SW480 (cell line): ENCODE results near the gene HOXA2.

Experiments
- DNase-seq: peaks from one replicate; pipeline ENCODE4 v3.0.0-alpha.2; 2016; ENCODE audit warnings: low spot score

HOXA2 gene

DNA sequence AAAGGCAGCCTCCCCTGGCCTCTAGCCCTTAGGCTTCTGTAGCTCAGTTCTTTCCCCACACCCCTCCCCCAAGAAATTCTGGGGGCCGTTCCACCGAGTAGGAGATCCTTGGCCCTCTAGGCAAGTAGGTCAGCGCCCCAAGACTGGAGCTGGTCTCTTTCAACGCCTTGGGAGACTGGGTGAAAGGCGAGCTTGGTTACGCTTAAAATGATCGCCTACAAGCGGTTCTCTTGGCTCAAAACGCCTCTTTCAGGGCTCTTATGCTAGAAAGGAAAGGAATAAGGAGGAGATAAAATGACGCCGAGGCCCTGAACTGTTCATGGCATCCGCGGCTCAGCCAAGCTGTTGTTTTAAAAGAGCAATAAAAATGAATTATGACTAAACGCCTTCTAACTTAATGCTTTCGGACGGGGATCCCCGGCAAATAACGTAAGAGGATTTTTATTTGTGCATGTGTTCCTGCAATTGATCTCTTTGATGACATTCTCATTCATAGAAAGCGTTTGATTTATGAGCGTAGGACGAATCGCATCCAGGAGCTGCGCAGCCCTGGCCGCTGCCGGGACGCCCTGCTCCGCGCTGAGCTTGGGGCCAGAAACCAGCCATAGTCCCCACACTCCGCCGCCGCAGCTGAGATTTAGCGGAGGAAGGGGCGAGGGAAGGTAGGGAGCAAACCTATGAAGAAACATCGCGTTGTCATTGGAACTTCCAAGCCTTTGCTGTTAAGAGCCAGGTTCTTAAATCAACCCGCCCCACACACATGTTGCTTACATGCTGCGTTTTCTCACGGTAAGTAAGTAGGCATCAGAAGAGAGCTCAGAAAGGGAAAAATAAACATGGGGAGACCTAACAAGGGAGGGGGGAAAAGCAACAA lies 3.7 kb downstream of the HOXA2 start:
- peak; percentile 50 for DNase-seq

DNA sequence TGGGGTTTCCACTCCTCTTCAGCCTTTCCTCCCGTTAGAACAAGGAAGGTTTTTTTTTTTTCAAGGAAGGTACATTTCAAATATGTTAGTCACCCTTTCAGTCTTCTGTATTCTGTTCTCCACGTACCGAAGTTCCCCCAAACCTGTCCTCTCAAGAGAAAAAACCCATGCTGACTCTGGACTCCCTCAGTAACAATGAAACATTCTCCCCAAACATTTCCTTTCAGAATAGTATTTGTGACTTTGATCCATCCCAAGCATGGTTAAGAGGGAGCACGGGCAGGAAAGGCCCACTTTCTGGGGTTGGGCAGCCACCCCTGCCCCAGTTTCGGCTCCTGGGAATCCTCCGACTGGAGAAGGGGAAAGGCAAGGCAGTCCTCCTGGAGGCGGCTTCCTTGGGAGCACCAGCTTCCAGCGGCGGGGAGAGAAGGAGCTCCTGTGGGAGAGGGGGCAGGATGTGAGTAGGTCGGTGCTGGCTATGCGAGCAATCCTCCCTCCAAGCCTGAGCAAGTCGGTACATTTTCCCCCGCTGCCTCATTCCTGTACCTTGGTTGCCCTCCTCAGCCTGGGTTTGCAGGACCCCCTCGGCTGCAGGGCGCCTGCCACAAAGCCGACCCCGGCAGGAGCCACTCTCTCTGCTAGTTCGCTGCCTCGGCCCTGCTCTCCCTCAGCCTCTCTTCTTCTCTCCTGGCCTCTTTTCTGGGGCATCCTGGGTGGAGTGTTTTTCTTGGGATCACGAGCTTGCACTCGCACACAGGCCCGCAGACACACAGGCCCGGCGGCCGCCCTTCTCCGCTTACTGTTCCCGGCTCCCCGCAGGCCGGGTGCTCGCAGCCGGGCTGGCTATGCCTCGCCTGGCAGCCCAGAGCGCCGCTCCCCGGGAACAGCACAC lies 4.6 kb downstream of the HOXA2 start:
- peak; percentile 54 for DNase-seq

DNA sequence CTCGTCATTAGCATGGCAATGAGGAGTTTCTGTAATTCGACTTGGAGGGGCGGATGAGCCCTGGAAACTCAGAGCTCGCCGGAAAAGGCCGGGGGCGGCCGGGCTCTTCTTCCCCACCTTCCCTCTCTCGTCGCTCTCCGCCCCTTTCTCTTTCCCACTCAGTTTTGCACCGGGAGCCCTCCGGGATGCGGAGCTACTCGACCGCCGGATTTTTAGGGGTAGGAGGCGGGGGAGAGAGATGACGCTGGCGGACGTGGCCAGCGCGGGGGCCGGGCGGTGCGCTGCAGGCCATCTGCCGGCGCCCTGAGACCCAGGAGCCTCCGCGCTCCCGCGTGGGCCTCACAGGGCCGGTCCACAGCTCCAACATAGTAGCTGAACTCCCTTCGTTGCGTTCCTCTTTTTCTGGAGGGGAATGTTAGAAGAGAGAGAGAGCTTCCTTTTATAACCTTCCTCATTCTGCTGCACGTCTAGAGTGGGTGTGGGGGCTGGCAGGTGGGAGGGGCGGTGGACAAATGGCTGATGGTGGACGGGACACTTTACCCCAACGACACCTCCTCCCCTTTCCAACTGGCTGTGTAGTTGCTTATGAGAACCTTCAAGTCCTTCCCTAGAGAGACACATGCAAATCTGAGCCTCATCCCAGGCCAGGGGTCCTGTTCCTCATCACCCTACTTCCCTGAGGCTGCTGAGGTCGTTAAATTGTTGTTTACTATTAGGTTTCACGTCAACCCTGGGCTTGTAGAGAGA lies 5.5 kb downstream of the HOXA2 start:
- peak; percentile 49 for DNase-seq

DNA sequence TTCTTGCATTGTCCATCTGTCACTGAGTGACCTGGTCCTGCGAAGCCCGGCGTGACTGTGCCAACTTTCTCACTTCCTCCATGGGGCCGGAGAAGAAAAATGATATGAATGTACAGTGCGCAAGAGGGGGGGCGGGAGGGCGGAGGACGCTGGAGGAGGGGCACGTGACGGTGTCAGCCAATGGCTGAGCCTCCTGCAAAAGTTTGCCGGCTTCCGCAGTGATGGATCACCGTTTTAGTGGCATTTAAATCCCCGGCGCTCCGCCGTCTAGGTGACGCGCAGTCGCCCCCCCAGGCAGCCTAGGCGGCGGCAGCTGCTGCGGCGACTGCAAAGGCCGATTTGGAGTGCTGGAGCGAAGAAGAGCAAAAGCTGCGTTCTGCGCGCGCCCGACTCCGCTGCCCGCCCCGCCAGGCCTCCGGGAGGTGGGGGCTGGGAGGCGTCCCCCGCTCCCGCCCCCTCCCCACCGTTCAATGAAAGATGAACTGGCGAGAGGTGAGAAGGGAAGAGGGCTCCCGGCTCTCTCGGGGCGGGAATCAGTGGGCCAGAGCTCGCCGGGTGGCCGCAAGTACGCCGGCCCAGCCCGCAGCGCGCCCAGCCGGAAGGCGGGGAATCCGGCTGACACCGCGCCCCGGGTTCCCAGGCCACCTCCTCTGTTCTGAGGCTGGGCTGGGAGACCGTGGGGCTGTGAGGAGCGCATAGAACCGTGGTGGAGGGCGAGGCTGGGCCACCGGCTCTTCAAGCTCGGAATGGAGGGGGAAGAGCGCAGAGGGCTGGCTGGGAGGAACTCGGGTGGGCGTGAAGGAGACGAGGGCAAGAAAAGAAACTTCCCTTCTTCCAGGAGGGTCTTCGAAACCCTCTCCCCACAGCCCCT lies 6.4 kb downstream of the HOXA2 start, which contains the start of gene HOXA1:
HOXA1 (minus strand) TSS at position 104 of the 871 bp plus-strand sequence; CDS start at position 16, 88 bp downstream.
- DNase-seq, result peak; percentile 98

DNA sequence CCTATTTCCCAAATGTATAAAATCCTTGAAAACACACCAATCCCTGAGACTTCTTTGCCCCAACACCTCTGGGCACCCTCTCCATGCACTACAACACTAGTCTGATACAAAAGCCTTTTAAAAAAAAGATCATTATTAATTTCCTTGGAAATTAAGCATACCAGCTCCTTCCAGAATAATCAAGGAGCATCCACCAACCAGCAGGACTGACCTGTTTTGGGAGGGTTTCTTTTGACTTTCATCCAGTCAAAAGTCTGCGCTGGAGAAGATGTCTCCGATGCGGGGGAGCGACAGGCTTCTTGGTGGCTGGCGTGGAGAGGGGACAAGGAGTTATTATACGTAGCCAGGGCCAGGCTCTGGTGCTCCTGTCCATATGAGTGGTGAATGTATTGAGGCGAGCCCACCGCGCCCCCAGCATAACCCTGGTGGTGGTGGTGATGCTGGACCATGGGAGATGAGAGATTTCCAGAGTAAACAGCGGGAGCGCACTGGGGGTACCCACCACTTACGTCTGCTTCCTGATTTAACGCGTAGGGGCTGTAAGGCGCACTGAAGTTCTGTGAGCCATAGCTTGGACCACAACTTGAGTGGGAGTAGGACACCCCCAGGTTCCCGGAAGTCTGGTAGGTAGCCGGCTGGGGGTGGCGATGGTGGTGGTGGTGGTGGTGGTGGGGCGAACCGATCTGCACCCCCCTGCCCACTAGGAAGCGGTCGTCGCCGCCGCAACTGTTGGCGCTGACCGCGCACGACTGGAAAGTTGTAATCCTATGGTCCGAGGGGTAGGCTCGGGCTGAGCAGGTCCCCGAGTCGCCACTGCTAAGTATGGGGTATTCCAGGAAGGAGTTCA lies 7.2 kb downstream of the HOXA2 start:
- DNase-seq, result no peak

DNA sequence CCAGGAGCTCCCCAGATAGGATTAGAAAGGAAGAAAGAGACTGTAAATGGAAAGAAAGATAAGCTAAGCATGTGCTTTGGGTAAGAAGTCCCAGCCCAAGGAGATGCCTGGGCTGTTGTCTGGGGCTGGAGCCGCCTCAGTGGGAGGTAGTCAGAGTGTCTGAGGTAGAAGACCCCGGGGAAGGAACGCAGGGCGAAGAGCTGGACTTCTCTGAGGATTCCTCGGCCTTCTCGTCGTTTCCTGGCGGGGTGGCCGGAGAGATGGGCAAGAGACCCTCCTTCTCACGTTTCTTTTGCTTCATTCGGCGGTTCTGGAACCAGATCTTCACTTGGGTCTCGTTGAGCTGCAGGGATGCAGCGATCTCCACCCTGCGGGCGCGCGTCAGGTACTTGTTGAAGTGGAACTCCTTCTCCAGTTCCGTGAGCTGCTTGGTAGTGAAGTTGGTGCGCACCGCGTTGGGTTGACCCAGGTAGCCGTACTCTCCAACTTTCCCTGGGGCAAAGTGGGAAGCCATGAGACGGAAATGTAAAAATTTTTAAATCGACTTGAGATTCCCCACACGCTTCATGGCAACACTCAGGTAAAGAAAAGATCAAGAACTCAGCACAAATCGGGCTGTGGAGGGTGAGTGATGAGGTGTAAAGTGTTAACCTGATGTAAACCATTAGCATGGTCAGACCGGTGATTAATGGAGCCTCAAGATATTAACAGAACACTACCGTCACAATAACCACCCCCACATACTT lies 8.0 kb downstream of the HOXA2 start:
- no peak for DNase-seq

DNA sequence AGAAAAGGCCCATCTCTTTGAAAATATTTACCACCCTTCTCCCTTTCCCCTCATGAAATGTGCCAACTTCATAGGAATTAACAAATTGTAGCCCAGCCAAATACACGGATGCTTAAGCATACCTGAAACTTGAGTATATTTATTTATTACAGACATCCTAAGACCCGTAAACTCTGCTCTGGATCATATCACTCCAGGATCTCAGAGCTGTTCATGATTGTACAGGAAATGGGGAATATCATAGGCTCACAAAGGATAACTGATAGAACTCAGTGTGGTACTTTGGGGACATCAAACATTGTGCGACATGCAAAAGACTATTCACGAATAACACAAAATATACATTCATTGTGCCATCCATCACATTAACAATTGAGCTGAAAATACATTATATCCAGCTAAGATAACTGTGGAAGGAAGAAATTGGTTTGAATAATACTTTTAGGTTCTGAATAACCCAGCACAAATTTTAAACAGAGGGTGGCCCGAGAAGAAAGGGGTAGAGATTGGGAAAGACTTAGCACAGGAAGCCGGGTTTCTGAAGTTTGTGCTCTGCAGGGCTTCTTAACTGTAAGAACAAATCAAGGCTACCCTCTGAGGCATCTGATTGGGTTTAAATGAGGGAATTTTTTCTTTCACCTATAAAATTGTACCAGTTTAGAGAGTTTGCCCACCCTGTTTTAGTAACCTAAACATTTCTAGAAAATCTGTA lies 9.1 kb downstream of the HOXA2 start:
- DNase-seq, result no peak

DNA sequence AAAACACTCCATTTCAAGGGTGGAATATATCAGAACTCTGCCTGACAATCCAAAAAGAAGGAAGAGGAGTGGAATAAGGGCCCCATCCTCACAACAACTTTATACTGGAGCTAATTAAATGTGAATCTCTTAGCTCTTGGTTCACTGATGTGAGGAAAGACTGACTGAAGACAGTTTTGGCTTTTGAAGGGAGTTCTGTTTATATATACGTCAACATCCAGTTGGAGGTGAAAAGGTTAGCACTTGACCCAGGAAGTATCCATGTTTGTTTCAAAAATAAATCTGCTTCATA lies 9.7 kb downstream of the HOXA2 start:
- no peak for DNase-seq

DNA sequence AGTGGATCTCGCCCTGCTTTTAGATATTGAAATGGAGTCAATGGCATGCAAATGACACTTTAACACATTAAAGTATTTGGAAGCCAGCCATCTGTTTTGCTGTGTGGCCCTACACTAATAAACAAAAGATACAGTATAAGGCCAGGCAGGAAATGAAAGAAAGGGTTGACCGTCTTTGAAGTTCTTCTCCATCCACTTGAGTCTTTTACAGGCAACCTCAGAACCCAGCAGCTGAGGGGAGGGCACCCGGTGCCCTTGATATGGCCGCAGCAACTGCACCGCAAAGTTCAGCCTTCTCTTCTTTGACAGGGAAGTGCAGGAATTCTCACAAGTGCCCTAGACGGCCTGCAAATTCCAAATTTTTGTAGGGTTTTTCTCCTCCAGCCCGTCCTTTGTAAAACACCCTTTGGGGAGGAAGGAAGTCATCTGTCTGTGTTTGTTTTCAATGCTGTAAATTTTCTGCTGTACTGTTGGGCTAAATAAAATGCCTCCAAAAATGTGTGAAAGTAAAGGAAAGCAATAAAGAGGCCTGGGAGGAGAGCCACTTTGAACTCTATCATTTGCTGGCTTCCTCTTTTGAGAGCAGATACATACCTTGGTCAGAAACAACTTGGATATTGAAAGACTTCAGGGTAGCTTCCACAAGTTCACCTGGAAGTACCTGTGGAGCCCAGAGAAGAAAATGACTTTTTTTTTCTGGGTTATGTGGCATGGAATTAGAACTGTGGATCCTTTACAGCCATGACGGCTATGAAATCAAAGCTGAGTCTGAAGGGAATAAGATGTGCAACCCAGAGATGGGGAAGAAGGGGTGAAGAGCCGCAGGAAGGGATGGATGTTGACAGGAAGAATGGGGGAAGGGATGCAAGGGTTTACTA lies 10.3 kb downstream of the HOXA2 start:
- DNase-seq, result peak; percentile 87

DNA sequence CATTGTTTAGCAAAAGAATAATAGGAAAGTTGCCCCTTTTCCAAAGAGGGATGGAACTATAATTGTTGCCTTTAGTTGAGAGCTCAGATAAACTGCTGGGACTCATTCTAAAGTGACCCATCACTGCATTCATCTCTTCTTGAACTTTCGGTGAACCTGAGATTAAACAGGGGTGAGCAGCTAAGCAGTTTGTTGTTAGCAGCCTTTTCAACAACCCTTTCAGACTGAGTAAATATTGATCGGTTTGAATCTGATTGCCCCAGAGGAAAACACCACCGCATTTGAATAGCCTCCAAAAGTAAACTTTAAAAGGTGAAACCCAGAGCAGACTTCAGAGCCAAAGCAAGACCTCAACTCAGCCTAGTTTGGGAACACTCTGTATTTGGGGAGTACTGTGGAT lies 11.4 kb downstream of the HOXA2 start:
- DNase-seq, result no peak

DNA sequence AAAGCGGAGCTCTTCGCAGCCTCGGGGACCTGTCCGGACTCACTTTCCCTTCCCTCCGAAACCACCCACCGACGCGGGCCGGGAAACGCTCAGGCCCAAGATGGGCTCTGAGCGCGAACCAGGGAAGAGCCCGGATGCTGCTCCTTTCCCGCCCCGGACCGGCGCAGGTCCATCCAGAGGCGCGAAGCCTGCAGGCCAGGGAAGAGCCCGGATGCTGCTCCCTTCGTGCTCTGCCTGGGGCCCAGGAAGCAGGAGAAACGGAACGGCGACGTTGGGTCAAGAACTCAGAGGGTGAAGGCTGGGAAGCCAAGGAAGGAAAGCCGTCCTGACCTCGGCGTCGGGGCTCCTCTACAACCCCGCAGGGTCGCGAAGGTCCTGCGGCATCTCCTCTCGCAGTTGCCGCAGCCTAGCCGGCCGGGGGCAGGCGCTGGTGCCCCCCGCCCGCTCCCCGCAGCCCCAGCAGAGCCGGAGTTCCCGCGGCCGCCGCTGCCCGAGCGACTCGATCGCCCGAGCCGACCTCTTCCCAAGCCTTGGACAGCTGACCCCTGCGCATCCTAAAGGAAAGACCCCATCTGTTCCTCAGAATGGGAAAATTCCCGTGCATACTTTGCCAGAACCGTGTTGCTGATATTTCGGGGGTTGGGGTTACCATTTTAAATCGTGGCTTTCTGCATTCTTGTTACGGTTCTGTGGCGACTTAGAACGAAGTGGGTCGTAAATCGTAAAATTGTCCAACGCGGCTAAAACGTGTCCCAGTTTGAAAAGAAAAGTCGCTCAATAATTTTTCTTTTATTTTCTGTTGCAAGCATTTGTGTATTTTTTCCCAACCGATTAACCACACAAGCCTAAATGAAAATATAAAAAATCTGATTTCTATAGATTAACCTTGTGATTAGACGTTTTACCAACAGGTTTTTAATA lies 14.2 kb downstream of the HOXA2 start:
- no peak for DNase-seq

DNA sequence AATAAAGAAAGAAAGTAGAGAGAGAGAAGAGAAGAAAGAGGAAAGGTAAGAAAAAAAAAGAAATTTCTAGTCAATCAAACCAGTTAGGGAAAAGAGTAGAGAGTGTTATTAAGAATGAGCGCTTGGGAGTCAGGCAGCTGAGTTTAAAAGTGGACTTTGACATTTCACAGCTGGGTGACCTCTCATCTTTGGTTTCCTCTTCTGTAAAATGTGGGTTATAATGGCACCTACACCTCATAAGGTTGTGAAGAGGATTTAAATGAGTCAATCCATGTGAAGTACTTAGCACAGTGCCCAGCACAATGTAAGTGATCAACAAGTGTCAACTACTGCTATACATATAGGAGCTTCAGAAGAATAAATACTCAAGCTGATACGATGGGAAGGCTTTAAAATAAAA lies 18.8 kb downstream of the HOXA2 start:
- DNase-seq, result peak; percentile 57

DNA sequence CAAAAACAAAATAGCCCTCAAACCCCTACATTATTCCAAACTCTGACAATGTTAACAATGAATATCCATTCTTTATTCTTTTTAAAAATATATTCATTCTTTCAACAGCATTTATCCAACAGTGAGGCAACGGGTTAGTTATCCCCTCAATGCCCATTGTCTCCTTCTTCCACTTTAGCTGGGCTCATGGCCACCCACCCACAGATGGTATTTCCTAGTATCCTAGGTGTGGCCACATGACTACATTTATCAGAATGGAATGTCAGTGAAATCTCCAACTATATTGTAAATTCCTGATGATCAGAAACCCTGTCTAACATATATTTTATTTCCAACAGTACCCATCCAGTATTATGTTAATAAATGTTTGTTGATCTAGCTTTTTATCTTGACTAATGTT lies 20.3 kb downstream of the HOXA2 start:
- DNase-seq, result peak; percentile 80

DNA sequence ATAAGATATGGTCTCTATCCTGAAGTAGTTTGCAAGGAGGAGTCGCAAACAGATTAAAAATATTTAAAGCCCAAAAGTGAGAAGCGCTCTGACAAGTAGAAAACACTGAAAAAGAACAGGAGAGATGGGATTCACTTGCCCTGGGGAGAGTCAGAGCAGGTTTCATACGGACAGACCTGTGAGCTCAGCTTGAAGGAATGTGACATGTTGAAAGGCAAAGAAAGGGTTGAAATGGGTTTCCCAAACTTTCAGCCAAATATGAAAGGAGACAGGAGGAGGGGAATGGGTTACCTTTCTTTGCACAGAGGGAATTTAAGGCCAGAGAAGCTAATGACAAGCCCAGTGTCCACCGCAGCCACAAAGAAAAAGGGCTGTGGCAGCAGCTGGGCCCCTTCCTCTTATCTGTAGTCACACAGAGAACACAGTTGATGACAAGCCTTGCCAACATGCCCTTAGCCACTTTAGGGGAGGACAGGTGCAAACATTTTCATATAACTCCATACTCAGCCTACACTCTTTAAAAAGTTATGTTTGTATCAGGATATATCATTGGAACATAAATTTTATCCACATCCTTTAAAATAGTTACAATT lies 21.5 kb downstream of the HOXA2 start:
- DNase-seq, result peak; percentile 75

DNA sequence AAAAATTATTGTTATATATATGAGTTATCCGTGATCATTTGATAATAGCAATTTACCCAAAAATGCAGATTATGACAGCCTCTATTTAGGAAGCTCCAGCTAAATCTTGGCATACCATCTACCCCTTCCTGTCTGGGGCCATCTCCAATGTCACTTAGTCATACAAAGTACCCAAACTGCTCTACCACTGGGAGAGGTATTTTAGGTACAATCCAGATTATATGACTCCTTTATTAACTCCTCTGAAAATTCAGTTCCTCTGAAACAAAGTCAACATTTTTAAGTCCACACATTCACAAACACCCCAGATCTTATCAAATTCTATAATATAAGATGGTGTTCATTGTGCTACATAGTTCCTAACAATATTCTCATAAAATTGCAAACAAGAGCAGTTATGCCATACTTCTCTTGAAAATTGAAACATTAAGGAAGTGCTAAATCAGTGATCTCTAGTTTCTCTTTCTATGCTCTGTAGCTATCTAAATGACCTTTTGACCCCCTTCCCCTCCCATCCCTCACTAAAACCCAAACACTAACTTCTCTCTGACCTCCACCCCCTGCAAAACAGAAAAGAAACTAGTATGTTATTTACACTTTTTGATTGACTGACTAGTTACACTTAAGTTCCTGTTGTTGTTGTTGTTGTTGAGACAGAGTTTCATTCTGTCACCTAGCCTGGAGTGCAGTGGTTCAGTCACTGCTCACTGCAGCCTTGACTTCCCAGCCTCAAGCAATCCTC lies 23.1 kb downstream of the HOXA2 start:
- no peak for DNase-seq
